Neural cell (in vitro differentiated cells): ENCODE results near the gene HOPX. TPM values are rescaled to one million over a fixed set of nuclear protein-coding genes. Genes with fewer than 3 reads are reported as not detected.

Source experiments
- H2AFZ ChIP-seq: fragments of 200-600, 300-800 bp; sonication (generic), shearing (Covaris generic); 2 replicates; pipeline ENCODE4 v1.6.0; 2014; ENCODE audit warnings: low read depth, mild to moderate bottlenecking, antibody characterized with exemption, low read length, moderate library complexity
- H3F3A ChIP-seq: fragments of 200-600 bp; shearing (Covaris generic); 2 replicates; pipeline ENCODE4 v1.6.1; 2016; ENCODE audit warnings: mild to moderate bottlenecking, moderate library complexity, mixed read lengths, antibody characterized with exemption, low read length; ENCODE audit not compliant: insufficient read depth, poor library complexity, severe bottlenecking
- H3K27ac ChIP-seq: fragments of 200-600, 300-800 bp; sonication (generic), shearing (Covaris generic); 2 replicates; pipeline ENCODE4 v1.5.1; 2014; ENCODE audit warnings: mild to moderate bottlenecking, low read length, moderate library complexity
- H3K27me3 ChIP-seq: fragments of 300-800, 200-600 bp; sonication (generic), shearing (Covaris generic); 2 replicates; pipeline ENCODE4 v1.6.0; 2014; ENCODE audit warnings: mild to moderate bottlenecking, low read depth, low read length, moderate library complexity; ENCODE audit not compliant: insufficient read depth
- H3K36me3 ChIP-seq: fragments of 300-800, 200-600 bp; sonication (generic), shearing (Covaris generic); 2 replicates; pipeline ENCODE4 v1.5.1; 2014; ENCODE audit warnings: mild to moderate bottlenecking, antibody characterized with exemption, low read length, moderate library complexity; ENCODE audit not compliant: insufficient read depth
- H3K4me2 ChIP-seq: fragments of 300-800, 200-600 bp; sonication (generic), shearing (Covaris generic); 2 replicates; pipeline ENCODE4 v1.6.0; 2014; ENCODE audit warnings: mild to moderate bottlenecking, low read length
- H3K4me3 ChIP-seq: fragments of 300-800, 200-600 bp; sonication (generic), shearing (Covaris generic); 2 replicates; pipeline ENCODE4 v1.5.1; 2014; ENCODE audit warnings: mild to moderate bottlenecking, low read length, moderate library complexity
- H3K79me2 ChIP-seq: fragments of 200-600 bp; shearing (Covaris generic); replicated peaks from 2 replicates; pipeline ENCODE4 v1.6.0; 2014; ENCODE audit warnings: mild to moderate bottlenecking, low read length, moderate library complexity; ENCODE audit not compliant: insufficient read depth
- H3K9ac ChIP-seq: fragments of 300-800, 200-600 bp; sonication (generic), shearing (Covaris generic); 2 replicates; pipeline ENCODE4 v1.6.1; 2016; ENCODE audit warnings: mild to moderate bottlenecking, low read length, mixed read lengths
- H3K9me2 ChIP-seq: fragments of 200-600 bp; shearing (Covaris generic); 2 replicates; pipeline ENCODE4 v1.6.1; 2016; ENCODE audit warnings: mild to moderate bottlenecking, low read length, mixed read lengths; ENCODE audit not compliant: insufficient read depth
- H3K9me3 ChIP-seq: fragments of 200-600, 300-800 bp; sonication (generic), shearing (Covaris generic); 2 replicates; pipeline ENCODE4 v1.6.1; 2016; ENCODE audit warnings: mild to moderate bottlenecking, mixed run types, low read length, moderate library complexity, mixed read lengths
- H4K20me1 ChIP-seq: fragments of 200-600 bp; shearing (Covaris generic); 2 replicates; pipeline ENCODE4 v1.6.1; 2016; ENCODE audit warnings: mild to moderate bottlenecking, mixed run types; ENCODE audit not compliant: insufficient read depth
- EP300 ChIP-seq: fragments of 450-650 bp; conservative IDR thresholded peaks from 2 replicates; pipeline ENCODE4 v1.6.1; 2014; ENCODE audit warnings: antibody characterized with exemption, mild to moderate bottlenecking, moderate library complexity; ENCODE audit not compliant: poor library complexity, severe bottlenecking
- EZH2 ChIP-seq: fragments of 200-600, 300-800 bp; shearing (Covaris generic), sonication (generic); IDR thresholded peaks from 2 replicates; pipeline ENCODE4 v1.6.1; 2014; ENCODE audit warnings: antibody characterized with exemption, low read length, borderline replicate concordance, mild to moderate bottlenecking; ENCODE audit not compliant: insufficient read depth, poor library complexity, severe bottlenecking
- MXI1 ChIP-seq: fragments of 450-650 bp; conservative IDR thresholded peaks from 2 replicates; pipeline ENCODE4 v1.6.1; 2014; ENCODE audit warnings: antibody characterized with exemption, mild to moderate bottlenecking; ENCODE audit not compliant: poor library complexity, severe bottlenecking
- POLR2AphosphoS5 ChIP-seq: IDR thresholded peaks from 2 replicates; pipeline ENCODE4 v1.6.1; 2012
- RAD21 ChIP-seq: fragments of 450-650 bp; conservative IDR thresholded peaks from 2 replicates; pipeline ENCODE4 v1.6.1; 2014; ENCODE audit warnings: antibody characterized with exemption, mild to moderate bottlenecking, moderate library complexity
- SMC3 ChIP-seq: fragments of 450-650 bp; conservative IDR thresholded peaks from 2 replicates; pipeline ENCODE4 v1.6.1; 2014; ENCODE audit warnings: antibody characterized with exemption, mild to moderate bottlenecking, moderate library complexity; ENCODE audit not compliant: poor library complexity
- TAF1 ChIP-seq: IDR thresholded peaks from 2 replicates; pipeline ENCODE4 v1.6.1; 2012; ENCODE audit warnings: low read depth
- polyA plus RNA-seq: library from polyadenylated mRNA; depleted of rRNA; stranded (reverse); fragments of >200 nt; gene quantifications from 2 replicates; pipeline ENCODE4 v1.2.3, GENCODE V29; 2014
- TF ChIP-seq, protein P1 (sequence below): fragments of 450-650 bp; IDR thresholded peaks from 2 replicates; pipeline ENCODE4 v1.5.1; 2014; ENCODE audit warnings: antibody characterized with exemption, mild to moderate bottlenecking, moderate library complexity; ENCODE audit not compliant: poor library complexity, severe bottlenecking
- TF ChIP-seq, protein P2 (sequence below): IDR thresholded peaks from 2 replicates; pipeline ENCODE4 v1.6.1; 2012; ENCODE audit warnings: borderline replicate concordance

The HOPX gene
- polyA plus RNA-seq, 1 donor from 2014 or later: 2.0 TPM

DNA sequence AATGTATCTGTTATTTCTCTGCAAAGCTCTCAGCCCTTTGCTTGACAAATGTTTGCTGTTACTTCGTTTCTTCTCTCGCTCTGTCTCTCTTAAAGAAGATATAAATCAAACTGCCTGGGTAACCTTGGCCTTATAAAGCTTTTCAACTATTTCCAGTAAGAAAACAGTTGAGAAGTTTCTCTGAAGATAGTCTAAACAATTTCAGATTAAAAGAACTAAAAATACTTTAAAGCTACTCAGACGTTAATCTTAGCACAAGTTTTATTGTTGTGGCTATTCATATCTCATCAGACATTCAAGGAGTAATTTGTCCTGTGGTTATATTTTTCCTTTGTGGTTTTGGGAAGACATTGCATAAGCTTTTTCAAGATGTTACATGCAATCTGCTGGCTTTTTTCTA, 22.6 kb downstream of the HOPX start:
- Histone ChIP-seq H3K27ac (no peak overlapping the region), H3K4me2 (no peak overlapping the region), H3K9ac (no peak overlapping the region), H2AFZ (no peak overlapping the region), H3K9me3 (no peaks in the 10 kb centered on the region), H3K79me2 (no peaks in the 10 kb centered on the region), H3F3A (no peaks in the 10 kb centered on the region), H3K9me2 (no peaks in the 10 kb centered on the region), H3K4me3 (no peak overlapping the region), H3K27me3 (peaks cover 47% of the 10 kb centered on the region), H3K36me3 (no peaks in the 10 kb centered on the region), H4K20me1 (no peaks in the 10 kb centered on the region)
- TF ChIP-seq SMC3 (no peak), RAD21 (no peak), EZH2 (no peak), POLR2AphosphoS5 (no peak), TAF1 (no peak), EP300 (no peak), MXI1 (no peak)
- TF ChIP-seq, protein P1, sequence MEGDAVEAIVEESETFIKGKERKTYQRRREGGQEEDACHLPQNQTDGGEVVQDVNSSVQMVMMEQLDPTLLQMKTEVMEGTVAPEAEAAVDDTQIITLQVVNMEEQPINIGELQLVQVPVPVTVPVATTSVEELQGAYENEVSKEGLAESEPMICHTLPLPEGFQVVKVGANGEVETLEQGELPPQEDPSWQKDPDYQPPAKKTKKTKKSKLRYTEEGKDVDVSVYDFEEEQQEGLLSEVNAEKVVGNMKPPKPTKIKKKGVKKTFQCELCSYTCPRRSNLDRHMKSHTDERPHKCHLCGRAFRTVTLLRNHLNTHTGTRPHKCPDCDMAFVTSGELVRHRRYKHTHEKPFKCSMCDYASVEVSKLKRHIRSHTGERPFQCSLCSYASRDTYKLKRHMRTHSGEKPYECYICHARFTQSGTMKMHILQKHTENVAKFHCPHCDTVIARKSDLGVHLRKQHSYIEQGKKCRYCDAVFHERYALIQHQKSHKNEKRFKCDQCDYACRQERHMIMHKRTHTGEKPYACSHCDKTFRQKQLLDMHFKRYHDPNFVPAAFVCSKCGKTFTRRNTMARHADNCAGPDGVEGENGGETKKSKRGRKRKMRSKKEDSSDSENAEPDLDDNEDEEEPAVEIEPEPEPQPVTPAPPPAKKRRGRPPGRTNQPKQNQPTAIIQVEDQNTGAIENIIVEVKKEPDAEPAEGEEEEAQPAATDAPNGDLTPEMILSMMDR: no peak
- TF ChIP-seq, protein P2, sequence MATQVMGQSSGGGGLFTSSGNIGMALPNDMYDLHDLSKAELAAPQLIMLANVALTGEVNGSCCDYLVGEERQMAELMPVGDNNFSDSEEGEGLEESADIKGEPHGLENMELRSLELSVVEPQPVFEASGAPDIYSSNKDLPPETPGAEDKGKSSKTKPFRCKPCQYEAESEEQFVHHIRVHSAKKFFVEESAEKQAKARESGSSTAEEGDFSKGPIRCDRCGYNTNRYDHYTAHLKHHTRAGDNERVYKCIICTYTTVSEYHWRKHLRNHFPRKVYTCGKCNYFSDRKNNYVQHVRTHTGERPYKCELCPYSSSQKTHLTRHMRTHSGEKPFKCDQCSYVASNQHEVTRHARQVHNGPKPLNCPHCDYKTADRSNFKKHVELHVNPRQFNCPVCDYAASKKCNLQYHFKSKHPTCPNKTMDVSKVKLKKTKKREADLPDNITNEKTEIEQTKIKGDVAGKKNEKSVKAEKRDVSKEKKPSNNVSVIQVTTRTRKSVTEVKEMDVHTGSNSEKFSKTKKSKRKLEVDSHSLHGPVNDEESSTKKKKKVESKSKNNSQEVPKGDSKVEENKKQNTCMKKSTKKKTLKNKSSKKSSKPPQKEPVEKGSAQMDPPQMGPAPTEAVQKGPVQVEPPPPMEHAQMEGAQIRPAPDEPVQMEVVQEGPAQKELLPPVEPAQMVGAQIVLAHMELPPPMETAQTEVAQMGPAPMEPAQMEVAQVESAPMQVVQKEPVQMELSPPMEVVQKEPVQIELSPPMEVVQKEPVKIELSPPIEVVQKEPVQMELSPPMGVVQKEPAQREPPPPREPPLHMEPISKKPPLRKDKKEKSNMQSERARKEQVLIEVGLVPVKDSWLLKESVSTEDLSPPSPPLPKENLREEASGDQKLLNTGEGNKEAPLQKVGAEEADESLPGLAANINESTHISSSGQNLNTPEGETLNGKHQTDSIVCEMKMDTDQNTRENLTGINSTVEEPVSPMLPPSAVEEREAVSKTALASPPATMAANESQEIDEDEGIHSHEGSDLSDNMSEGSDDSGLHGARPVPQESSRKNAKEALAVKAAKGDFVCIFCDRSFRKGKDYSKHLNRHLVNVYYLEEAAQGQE: no peak

DNA sequence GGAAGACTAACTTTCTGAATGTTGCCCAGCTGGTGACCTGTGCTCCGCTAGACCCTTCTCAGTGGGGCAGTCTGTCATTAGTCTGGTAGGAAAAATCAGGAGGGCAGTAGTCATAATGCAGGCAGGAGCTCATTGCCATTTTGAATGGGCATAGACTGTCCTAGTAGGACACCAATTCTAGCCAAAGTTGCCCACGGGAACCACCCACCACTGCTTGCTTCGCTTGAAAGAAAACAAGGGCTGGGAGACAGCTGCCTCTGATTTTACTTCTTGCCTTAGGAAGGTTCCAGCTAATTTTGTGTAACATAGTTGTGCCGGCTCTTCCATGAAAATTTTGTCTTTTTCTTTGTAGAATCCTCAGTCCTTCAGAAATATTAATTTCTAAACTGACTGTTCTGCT, 23.3 kb downstream of the HOPX start:
- Histone ChIP-seq H3K9me3 (no peaks in the 10 kb centered on the region), H3K27me3 (peaks cover 48% of the 10 kb centered on the region), H3K9ac (no peak overlapping the region), H4K20me1 (no peaks in the 10 kb centered on the region), H3K79me2 (no peaks in the 10 kb centered on the region), H2AFZ (no peak overlapping the region), H3F3A (no peaks in the 10 kb centered on the region), H3K4me3 (no peak overlapping the region), H3K4me2 (no peak overlapping the region), H3K9me2 (no peaks in the 10 kb centered on the region), H3K27ac (no peak overlapping the region), H3K36me3 (no peaks in the 10 kb centered on the region)
- TF ChIP-seq SMC3 (no peak), POLR2AphosphoS5 (no peak), RAD21 (no peak)

DNA sequence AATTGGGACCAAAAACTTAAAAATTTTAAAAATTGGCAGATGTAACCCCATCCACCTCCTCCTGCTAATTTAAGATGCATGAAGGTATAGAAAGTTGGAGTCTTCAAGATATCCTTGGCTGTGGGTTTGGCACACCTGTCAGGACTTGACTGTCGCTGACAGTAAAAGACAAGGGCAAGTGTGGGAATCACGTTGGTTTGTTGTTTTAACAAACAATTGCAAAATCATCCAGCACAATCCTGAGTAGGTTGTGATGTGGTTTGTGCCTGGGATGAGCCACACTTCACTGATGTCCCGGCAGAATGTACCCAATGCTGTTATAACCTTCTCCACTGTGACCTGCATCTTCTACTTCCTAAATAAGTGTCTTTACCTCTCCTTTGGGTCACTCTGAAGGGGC, 24.0 kb downstream of the HOPX start:
- Histone ChIP-seq H4K20me1 (no peaks in the 10 kb centered on the region), H3K27me3 (peaks cover 48% of the 10 kb centered on the region), H3K4me3 (no peak overlapping the region), H3K9me3 (no peaks in the 10 kb centered on the region), H3K4me2 (no peak overlapping the region), H3K9me2 (no peaks in the 10 kb centered on the region), H3K9ac (no peak overlapping the region), H2AFZ (no peak overlapping the region), H3K79me2 (no peaks in the 10 kb centered on the region), H3K36me3 (no peaks in the 10 kb centered on the region), H3F3A (no peaks in the 10 kb centered on the region), H3K27ac (no peak overlapping the region)
- TF ChIP-seq RAD21 (no peak), TAF1 (no peak), EZH2 (no peak), POLR2AphosphoS5 (no peak)
- TF ChIP-seq, protein P2: no peak
- TF ChIP-seq, protein P1: no peak
